KMS-11 (cell line): ENCODE data around the gene ATRN.

ENCODE experiments used
- H2AFZ ChIP-seq: fragments of 200-600 bp; sonication (generic); 2 replicates; pipeline ENCODE4 v1.6.1; 2016; ENCODE audit warnings: antibody characterized with exemption, mixed run types, low read depth
- H3K27ac ChIP-seq: fragments of 200-600 bp; sonication (generic); 2 replicates; pipeline ENCODE4 v1.6.1; 2016; ENCODE audit warnings: mild to moderate bottlenecking, mixed run types
- H3K27me3 ChIP-seq: fragments of 200-600 bp; sonication (generic); 2 replicates; pipeline ENCODE4 v1.6.1; 2017; ENCODE audit warnings: mild to moderate bottlenecking, low read depth, mixed run types, moderate library complexity; ENCODE audit not compliant: insufficient read depth
- H3K36me3 ChIP-seq: fragments of 200-600 bp; sonication (generic); 2 replicates; pipeline ENCODE4 v1.6.1; 2017; ENCODE audit warnings: mild to moderate bottlenecking, mixed run types; ENCODE audit not compliant: insufficient read depth
- H3K4me1 ChIP-seq: fragments of 200-600 bp; sonication (generic); 2 replicates; pipeline ENCODE4 v1.6.1; 2016; ENCODE audit warnings: mild to moderate bottlenecking, low read depth, mixed run types; ENCODE audit not compliant: poor library complexity, severe bottlenecking
- H3K4me2 ChIP-seq: fragments of 200-600 bp; sonication (generic); 2 replicates; pipeline ENCODE4 v1.7.0; 2016; ENCODE audit warnings: mild to moderate bottlenecking, mixed run types
- H3K4me3 ChIP-seq: fragments of 200-600 bp; sonication (generic); IDR thresholded peaks from 2 replicates; pipeline ENCODE4 v1.6.1; 2017; ENCODE audit warnings: low read depth, low read length, mixed read lengths; ENCODE audit not compliant: insufficient read depth
- H3K79me2 ChIP-seq: fragments of 200-600 bp; sonication (generic); 2 replicates; pipeline ENCODE4 v1.6.1; 2016; ENCODE audit warnings: low read depth, mixed run types; ENCODE audit not compliant: insufficient read depth
- H3K9ac ChIP-seq: fragments of 200-600 bp; sonication (generic); 2 replicates; pipeline ENCODE4 v1.6.1; 2016; ENCODE audit warnings: mild to moderate bottlenecking, mixed run types
- H4K20me1 ChIP-seq: fragments of 200-600 bp; sonication (generic); 2 replicates; pipeline ENCODE4 v1.6.1; 2016; ENCODE audit warnings: mild to moderate bottlenecking, mixed run types; ENCODE audit not compliant: insufficient read depth
- TF ChIP-seq, protein P1 (sequence below): fragments of 200-600 bp; sonication (generic); conservative IDR thresholded peaks from 2 replicates; pipeline ENCODE4 v1.6.1; 2017; ENCODE audit warnings: low read depth, mild to moderate bottlenecking, antibody characterized with exemption, low read length, moderate library complexity, mixed read lengths

Gene ATRN

DNA sequence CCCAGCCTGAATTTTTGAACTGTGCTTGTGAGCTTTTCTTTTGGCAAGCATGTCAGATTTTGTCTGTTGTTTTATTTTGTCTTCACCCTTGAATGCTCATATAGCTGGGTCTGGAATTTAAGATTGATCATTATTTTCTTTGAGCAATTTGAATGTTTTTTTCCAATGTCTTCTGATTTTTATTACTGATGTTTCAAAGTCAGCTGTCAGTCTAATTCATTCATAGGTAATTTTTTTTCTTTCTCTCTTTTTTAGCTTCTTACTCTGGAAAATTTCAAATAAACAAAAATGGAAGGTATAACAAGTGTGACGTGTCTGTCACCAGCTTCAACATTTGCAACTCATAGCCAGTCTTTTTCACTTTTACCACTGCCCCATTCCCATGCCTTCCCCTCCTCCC, 15.1 kb downstream of the ATRN start:
- Histone ChIP-seq H4K20me1 (no peaks in the 10 kb centered on the region), H3K4me2 (no peak overlapping the region), H3K27ac (no peak overlapping the region), H3K79me2 (no peaks in the 10 kb centered on the region; the same call in 1 of the 2 replicates), H3K36me3 (no peaks in the 10 kb centered on the region), H3K9ac (no peak overlapping the region), H3K4me3 (no peak overlapping the region), H2AFZ (no peak overlapping the region), H3K27me3 (no peaks in the 10 kb centered on the region), H3K4me1 (no peaks in the 10 kb centered on the region)
- TF ChIP-seq, protein P1, sequence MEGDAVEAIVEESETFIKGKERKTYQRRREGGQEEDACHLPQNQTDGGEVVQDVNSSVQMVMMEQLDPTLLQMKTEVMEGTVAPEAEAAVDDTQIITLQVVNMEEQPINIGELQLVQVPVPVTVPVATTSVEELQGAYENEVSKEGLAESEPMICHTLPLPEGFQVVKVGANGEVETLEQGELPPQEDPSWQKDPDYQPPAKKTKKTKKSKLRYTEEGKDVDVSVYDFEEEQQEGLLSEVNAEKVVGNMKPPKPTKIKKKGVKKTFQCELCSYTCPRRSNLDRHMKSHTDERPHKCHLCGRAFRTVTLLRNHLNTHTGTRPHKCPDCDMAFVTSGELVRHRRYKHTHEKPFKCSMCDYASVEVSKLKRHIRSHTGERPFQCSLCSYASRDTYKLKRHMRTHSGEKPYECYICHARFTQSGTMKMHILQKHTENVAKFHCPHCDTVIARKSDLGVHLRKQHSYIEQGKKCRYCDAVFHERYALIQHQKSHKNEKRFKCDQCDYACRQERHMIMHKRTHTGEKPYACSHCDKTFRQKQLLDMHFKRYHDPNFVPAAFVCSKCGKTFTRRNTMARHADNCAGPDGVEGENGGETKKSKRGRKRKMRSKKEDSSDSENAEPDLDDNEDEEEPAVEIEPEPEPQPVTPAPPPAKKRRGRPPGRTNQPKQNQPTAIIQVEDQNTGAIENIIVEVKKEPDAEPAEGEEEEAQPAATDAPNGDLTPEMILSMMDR: no peak

- TF ChIP-seq, protein P1: no peak
- H3K27me3 ChIP-seq: no peaks in the 10 kb centered on the region
- H3K4me2 ChIP-seq: no peak overlapping the region
- H3K9ac ChIP-seq: no peak overlapping the region
- no peaks in the 10 kb centered on the region for H3K36me3 ChIP-seq
- no peak overlapping the region for H3K27ac ChIP-seq
- H3K79me2 ChIP-seq: no peaks in the 10 kb centered on the region; the same call in 1 of the 2 replicates
- no peaks in the 10 kb centered on the region for H3K4me1 ChIP-seq
- no peak overlapping the region for H3K4me3 ChIP-seq
- H4K20me1 ChIP-seq: no peaks in the 10 kb centered on the region
- no peak overlapping the region for H2AFZ ChIP-seq
Measured at GRCh38 chr20:3486850-3487249, 16.0 kb downstream of the ATRN start.

DNA sequence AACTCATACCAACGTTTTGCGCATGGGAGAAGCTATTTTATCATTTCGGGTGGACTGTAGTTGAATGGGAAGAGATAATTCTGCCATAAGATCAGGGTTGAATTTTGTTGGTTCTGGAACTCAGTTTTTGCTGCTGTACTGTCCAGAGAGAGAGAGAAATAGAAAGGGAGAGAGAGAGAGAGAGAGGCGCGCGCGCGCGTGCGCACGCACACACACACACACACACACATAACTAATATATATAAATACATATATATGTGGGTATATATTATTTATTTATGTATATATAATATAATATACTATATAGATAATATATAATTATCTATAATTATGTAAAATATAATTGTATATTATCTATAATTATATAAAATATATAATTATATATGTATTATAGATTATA, 21.9 kb downstream of the ATRN start:
- Histone ChIP-seq H3K9ac (no peak overlapping the region), H3K27ac (no peak overlapping the region), H3K4me3 (no peak overlapping the region), H3K4me2 (no peak overlapping the region), H3K27me3 (no peaks in the 10 kb centered on the region), H2AFZ (no peak overlapping the region), H3K36me3 (no peaks in the 10 kb centered on the region), H4K20me1 (no peaks in the 10 kb centered on the region), H3K79me2 (no peaks in the 10 kb centered on the region; the same call in 1 of the 2 replicates), H3K4me1 (no peaks in the 10 kb centered on the region)
- TF ChIP-seq, protein P1: no peak

- Histone ChIP-seq H3K4me1 (no peaks in the 10 kb centered on the region), H2AFZ (no peak overlapping the region), H3K4me2 (no peak overlapping the region), H3K79me2 (no peaks in the 10 kb centered on the region), H3K9ac (no peak overlapping the region), H3K27me3 (no peaks in the 10 kb centered on the region), H3K36me3 (no peaks in the 10 kb centered on the region), H3K4me3 (no peak overlapping the region), H3K27ac (no peak overlapping the region), H4K20me1 (no peaks in the 10 kb centered on the region)
- TF ChIP-seq, protein P1: no peak
Measured at GRCh38 chr20:3494218-3494617, 23.4 kb downstream of the ATRN start.
